BJ (cell line): ENCODE data around the gene TLCD3A. TPM values are rescaled to one million over a fixed set of nuclear protein-coding genes. Genes with fewer than 3 reads are reported as not detected.

Experiments used
- CTCF ChIA-PET: fragments of 350-600 bp; formaldehyde crosslinking; extraction: SDS; loops from one replicate; lab custom pipeline; 2021; ENCODE audit warnings: antibody characterized with exemption, inconsistent platforms; lab: Yijun Ruan, JAX
- POLR2A ChIA-PET: fragments of 300-600 bp; sonication (Branson Sonifier 250); formaldehyde crosslinking; extraction: SDS; loops from one replicate; lab custom pipeline; 2021; ENCODE audit warnings: antibody characterized with exemption; lab: Charles Lee
- DNase-seq: peaks from one replicate; pipeline ENCODE4 v3.0.0-alpha.2; 2011; ENCODE audit warnings: low read depth
- H3K27me3 ChIP-seq: 2 replicates; pipeline ENCODE4 v1.6.0; 2011; ENCODE audit warnings: low read length; ENCODE audit not compliant: control insufficient read depth, insufficient read depth
- H3K36me3 ChIP-seq: 2 replicates; pipeline ENCODE4 v1.5.1; 2011; ENCODE audit warnings: low read length; ENCODE audit not compliant: control insufficient read depth, insufficient read depth
- H3K4me3 ChIP-seq: 2 replicates; pipeline ENCODE4 v1.5.1; 2011; ENCODE audit warnings: low read depth, mild to moderate bottlenecking, control low read depth, low read length
- polyA plus RNA-seq: library from polyadenylated mRNA; depleted of rRNA; stranded (reverse); fragments of >200 nt; gene quantifications from 2 replicates; pipeline ENCODE4 v1.2.3, GENCODE V29; 2011
- TF ChIP-seq, protein P1 (sequence below): IDR thresholded peaks from 2 replicates; pipeline ENCODE4 v1.5.1; 2011; ENCODE audit warnings: low read depth, mild to moderate bottlenecking, control low read depth, inconsistent platforms, low read length, moderate library complexity; ENCODE audit not compliant: insufficient read depth

Gene TLCD3A
- polyA plus RNA-seq, 1 experiment, result 45.8 TPM

DNA sequence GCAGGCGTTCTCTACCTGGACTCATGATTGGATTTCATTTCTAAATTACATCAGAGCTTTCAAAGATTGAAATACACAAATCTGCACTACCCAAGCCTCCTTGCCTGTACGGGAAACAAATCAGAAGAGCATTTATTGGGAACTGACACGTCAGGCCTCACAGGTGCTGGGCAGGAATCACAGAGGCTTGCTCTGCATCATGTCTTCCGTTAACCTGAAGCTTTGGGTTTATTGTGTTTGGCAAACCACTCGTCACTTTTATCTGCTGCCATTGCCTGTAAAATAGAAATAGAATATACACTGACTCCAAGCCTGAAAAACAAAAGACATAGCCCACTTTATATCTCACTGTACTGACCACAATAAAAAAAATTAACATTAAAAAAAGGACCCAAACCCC is 27.6 kb downstream of the TLCD3A start:
- ChIA-PET CTCF (interaction anchor here (1.4 to 2.2 kb wide), 2 partner anchors 221 to 236 kb away, joined by 7 read pairs; partner anchors contain the start of gene TIMM22), POLR2A (no interaction called here)
- H3K36me3 ChIP-seq, result peaks cover 7% of the 10 kb centered on the region
- no peak for DNase-seq
- H3K27me3 ChIP-seq, result no peaks in the 10 kb centered on the region
- no peak overlapping the region for H3K4me3 ChIP-seq
- TF ChIP-seq, protein P1, sequence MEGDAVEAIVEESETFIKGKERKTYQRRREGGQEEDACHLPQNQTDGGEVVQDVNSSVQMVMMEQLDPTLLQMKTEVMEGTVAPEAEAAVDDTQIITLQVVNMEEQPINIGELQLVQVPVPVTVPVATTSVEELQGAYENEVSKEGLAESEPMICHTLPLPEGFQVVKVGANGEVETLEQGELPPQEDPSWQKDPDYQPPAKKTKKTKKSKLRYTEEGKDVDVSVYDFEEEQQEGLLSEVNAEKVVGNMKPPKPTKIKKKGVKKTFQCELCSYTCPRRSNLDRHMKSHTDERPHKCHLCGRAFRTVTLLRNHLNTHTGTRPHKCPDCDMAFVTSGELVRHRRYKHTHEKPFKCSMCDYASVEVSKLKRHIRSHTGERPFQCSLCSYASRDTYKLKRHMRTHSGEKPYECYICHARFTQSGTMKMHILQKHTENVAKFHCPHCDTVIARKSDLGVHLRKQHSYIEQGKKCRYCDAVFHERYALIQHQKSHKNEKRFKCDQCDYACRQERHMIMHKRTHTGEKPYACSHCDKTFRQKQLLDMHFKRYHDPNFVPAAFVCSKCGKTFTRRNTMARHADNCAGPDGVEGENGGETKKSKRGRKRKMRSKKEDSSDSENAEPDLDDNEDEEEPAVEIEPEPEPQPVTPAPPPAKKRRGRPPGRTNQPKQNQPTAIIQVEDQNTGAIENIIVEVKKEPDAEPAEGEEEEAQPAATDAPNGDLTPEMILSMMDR, result no peak

DNA sequence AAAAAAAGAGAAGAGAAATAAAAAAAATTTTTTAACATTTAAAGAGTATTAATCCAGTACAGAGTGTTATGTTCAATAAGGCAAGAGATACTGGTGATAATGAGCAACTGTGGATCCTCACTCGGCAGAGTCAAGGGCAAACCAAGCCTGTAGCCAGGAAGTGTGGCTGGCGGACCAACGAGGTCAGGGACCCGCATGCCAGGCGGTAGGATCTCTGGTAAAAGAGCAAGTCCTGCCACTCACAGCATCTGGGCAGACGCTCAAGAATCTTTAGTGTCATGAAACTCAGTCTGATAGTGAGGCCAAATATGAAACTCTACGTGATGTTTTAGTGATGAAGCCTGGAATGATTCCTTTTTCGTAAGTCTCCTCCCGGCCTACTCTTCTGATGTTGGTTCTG is 28.0 kb downstream of the TLCD3A start:
- H3K27me3 ChIP-seq, result no peaks in the 10 kb centered on the region
- no peak for DNase-seq
- POLR2A ChIA-PET, result interaction anchor here (0.7 kb wide), 1 partner anchor 92 kb away, joined by 5 read pairs; no protein-coding TSS in a partner anchor
- H3K4me3 ChIP-seq, result no peak overlapping the region
- H3K36me3 ChIP-seq, result peaks cover 8% of the 10 kb centered on the region
- CTCF ChIA-PET, result interaction anchor here (2.0 to 2.2 kb wide), 2 partner anchors 8 to 236 kb away, joined by 7 to 10 read pairs; partner anchors contain the start of gene TIMM22
- TF ChIP-seq, protein P1, result no peak

DNA sequence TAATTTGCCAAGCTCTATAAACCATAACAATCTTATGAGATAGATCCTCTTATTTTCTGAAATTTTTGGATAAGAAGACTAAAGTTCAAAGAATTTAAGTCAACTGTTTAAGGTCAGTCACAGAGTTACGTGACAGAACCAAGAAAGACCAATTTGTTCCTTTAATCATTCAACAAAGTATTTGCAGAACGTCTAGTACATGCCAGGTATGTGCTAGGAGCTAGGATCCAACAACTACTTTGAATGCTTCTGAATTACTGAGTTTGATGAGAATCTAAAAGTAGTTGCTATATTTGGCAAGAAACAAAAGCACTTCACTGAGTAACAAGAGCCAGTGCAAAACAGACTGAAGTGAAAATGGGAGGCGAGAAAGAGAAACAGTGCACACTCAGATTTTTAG is 34.7 kb downstream of the TLCD3A start:
- ChIA-PET CTCF (interaction anchor here (1.0 kb wide), 1 partner anchor 14 kb away, joined by 3 read pairs; no protein-coding TSS in a partner anchor), POLR2A (no interaction called here)
- Histone ChIP-seq H3K36me3 (peaks cover 13% of the 10 kb centered on the region), H3K4me3 (no peak overlapping the region), H3K27me3 (no peaks in the 10 kb centered on the region)
- no peak for DNase-seq
- TF ChIP-seq, protein P1, result no peak

DNA sequence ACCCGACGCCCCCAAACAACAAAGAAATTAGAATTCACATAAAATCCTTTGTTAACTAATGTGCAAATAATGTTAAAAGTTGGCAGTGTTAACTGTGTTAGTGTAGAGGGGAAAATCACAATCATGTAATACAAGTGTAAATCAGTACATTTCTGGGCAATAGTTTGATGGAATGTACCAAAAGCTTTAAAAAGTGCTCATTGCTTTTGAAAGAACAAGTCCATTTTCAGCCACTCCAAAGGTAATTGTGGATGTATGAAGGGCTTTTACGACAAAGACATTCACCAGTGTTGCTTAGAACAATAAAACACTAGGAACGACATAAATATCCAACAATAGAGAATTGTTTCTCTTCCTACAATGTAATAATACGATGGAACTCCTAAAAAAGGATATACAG is 40.6 kb downstream of the TLCD3A start:
- no peak overlapping the region for H3K4me3 ChIP-seq
- CTCF ChIA-PET, result interaction anchor here (0.8 kb wide), 1 partner anchor 16 kb away, joined by 3 read pairs; no protein-coding TSS in a partner anchor
- POLR2A ChIA-PET, result no interaction called here
- no peaks in the 10 kb centered on the region for H3K27me3 ChIP-seq
- peaks cover 24% of the 10 kb centered on the region for H3K36me3 ChIP-seq
- TF ChIP-seq, protein P1, result no peak
- no peak for DNase-seq

DNA sequence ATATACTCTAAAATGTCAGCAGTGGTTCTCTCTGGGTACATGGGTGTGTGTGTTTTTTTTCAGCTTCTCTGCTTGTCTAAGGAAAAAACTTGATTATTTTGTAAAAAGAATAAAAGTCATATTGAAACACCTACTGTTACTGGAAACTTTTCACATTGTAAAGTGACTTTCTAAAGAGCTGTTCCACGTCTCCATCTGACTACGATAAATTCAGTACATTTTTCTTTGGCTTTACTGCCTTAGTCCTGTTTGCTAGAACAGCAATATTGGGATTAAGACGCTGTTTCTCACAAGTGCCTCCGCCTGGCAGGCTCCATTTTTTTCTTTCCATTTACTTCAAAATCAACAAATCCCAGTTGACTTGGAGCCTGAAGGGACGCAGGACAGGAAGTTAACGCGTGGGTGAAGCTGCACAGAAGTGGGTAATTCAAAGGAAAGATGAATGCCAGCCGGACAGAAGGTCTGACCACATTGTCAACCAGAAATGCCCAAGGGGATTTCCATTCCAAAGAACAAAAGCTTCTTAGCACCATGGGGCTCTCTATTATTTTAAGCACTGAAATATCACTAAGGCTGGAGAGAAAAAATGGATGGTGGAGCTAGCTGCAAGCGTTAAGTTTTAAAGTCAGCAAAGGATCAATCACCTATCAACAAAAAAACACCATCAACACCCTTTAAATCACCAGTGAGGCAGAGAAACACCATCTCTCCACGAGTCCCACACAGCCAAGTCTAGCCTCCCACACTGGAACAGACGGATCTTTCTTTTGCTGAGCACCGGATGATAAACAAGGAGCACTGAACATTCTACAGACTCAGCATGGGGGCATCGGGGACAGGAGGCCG is 41.3 kb downstream of the TLCD3A start:
- ChIA-PET CTCF (interaction anchor here (0.8 to 1.2 kb wide), 3 partner anchors 8 to 223 kb away, joined by 3 read pairs; partner anchors contain the start of gene TIMM22), POLR2A (no interaction called here)
- TF ChIP-seq, protein P1, result no peak
- DNase-seq, result no peak
- no peak overlapping the region for H3K4me3 ChIP-seq
- peaks cover 24% of the 10 kb centered on the region for H3K36me3 ChIP-seq
- no peaks in the 10 kb centered on the region for H3K27me3 ChIP-seq
